Omental fat pad (tissue), 4 donors: ENCODE measurements around the gene KCNQ1. TPM values are rescaled to one million over a fixed set of nuclear protein-coding genes. Genes with fewer than 3 reads are reported as not detected.

Experiments used
- ATAC-seq: fragments of 150-250 bp; one replicate; pipeline ENCODE4 v1.9.1; 2016; ENCODE audit warnings: mild to moderate bottlenecking, moderate library complexity; ENCODE audit not compliant: low FRiP score
- DNase-seq: peaks from one replicate; pipeline ENCODE4 v3.0.0-alpha.2; 2019; ENCODE audit warnings: low spot score
- CTCF ChIP-seq, 3 donors: fragments of 450-650 bp; IDR thresholded peaks; one replicate each; pipeline ENCODE4 v1.5.1; 2016 to 2017; ENCODE audit warnings: antibody characterized with exemption in 3 of 3, mild to moderate bottlenecking in 3 of 3, moderate library complexity in 2 of 3
- total RNA-seq, 4 donors: library from RNA; depleted of rRNA; stranded (reverse); fragments of >200 nt; gene quantifications; one replicate each; pipeline ENCODE4 v1.1.0, GENCODE V29; 2016

Gene KCNQ1
- total RNA-seq, 4 donors from 2014 or later = 4.5 to 5.9 (median 5.2) TPM

GRCh38 chr11:2846470-2846869 lies 401.7 kb downstream of the KCNQ1 start:
- no peak for TF ChIP-seq CTCF (IDR thresholded peaks at IDR 0.05)
- ATAC-seq (no peak), DNase-seq (no peak)

- no peak for TF ChIP-seq CTCF (IDR thresholded peaks at IDR 0.05)
- DNase-seq (no peak), ATAC-seq (no peak)
These were observed 402.8 kb downstream of the KCNQ1 start for GRCh38 chr11:2847561-2847960.

- no peak for TF ChIP-seq CTCF (IDR thresholded peaks at IDR 0.05)
- DNase-seq (no peak), ATAC-seq (no peak)
These were observed 403.7 kb downstream of the KCNQ1 start for GRCh38 chr11:2848497-2848896.

GRCh38 chr11:2849994-2850770 lies 405.4 kb downstream of the KCNQ1 start:
- no peak for ATAC-seq
- TF ChIP-seq CTCF (IDR thresholded peaks at IDR 0.05) = no peak

GRCh38 chr11:2853401-2853800 lies 408.6 kb downstream of the KCNQ1 start:
- no peak for DNase-seq
- ATAC-seq = no peak
- TF ChIP-seq CTCF (IDR thresholded peaks at IDR 0.05) = no peak

More at GRCh38 chr11:2849994-2850770, 405.4 kb downstream of the KCNQ1 start:
- no peak for DNase-seq

- ATAC-seq (no peak), DNase-seq (no peak)
- no peak for TF ChIP-seq CTCF (IDR thresholded peaks at IDR 0.05)
These were observed 409.3 kb downstream of the KCNQ1 start for GRCh38 chr11:2853997-2854560.

- ATAC-seq = no peak
- no peak for TF ChIP-seq CTCF (IDR thresholded peaks at IDR 0.05)
These were observed 410.4 kb downstream of the KCNQ1 start for GRCh38 chr11:2855162-2855561.

More at GRCh38 chr11:2855162-2855561, 410.4 kb downstream of the KCNQ1 start:
- no peak for DNase-seq
